H9 (cell line): ENCODE data around the gene PLCB1. TPM values are rescaled to one million over a fixed set of nuclear protein-coding genes. Genes with fewer than 3 reads are reported as not detected.

Experiments
- DNase-seq: peaks from one replicate; pipeline ENCODE4 v3.0.0-alpha.2; 2017
- H2AFZ ChIP-seq: one replicate; pipeline ENCODE4 v1.6.1; 2013; ENCODE audit warnings: mild to moderate bottlenecking, low read length, control low read depth, moderate library complexity
- H2AK5ac ChIP-seq: 2 replicates; pipeline ENCODE4 v1.6.1; 2013; ENCODE audit warnings: low read length, control low read depth, mixed read lengths; ENCODE audit not compliant: insufficient read length
- H2BK120ac ChIP-seq: one replicate; pipeline ENCODE4 v1.6.1; 2013; ENCODE audit warnings: low read depth, mild to moderate bottlenecking, low read length, control low read depth, inconsistent platforms; ENCODE audit not compliant: poor library complexity, severe bottlenecking
- H2BK12ac ChIP-seq: 2 replicates; pipeline ENCODE4 v1.6.1; 2013; ENCODE audit warnings: low read length, control low read depth, mixed read lengths, low read depth; ENCODE audit not compliant: insufficient read length
- H2BK15ac ChIP-seq: 2 replicates; pipeline ENCODE4 v1.6.1; 2013; ENCODE audit warnings: low read depth, low read length, control low read depth
- H2BK20ac ChIP-seq: one replicate; pipeline ENCODE4 v1.6.1; 2013; ENCODE audit warnings: low read depth, mild to moderate bottlenecking, low read length, control low read depth, inconsistent platforms; ENCODE audit not compliant: poor library complexity, severe bottlenecking
- H2BK5ac ChIP-seq: 2 replicates; pipeline ENCODE4 v1.6.1; 2013; ENCODE audit warnings: low read length, control low read depth, mixed read lengths; ENCODE audit not compliant: insufficient read length
- H3K14ac ChIP-seq: 2 replicates; pipeline ENCODE4 v1.6.1; 2013; ENCODE audit warnings: low read length, control low read depth; ENCODE audit not compliant: insufficient read depth
- H3K18ac ChIP-seq: 2 replicates; pipeline ENCODE4 v1.6.1; 2013; ENCODE audit warnings: low read depth, mild to moderate bottlenecking, mixed read lengths, low read length, control low read depth; ENCODE audit not compliant: insufficient read length
- H3K23ac ChIP-seq: 2 replicates; pipeline ENCODE4 v1.6.1; 2013; ENCODE audit warnings: low read length, control low read depth, mixed read lengths, low read depth; ENCODE audit not compliant: insufficient read length
- H3K23me2 ChIP-seq: 2 replicates; pipeline ENCODE4 v1.6.1; 2013; ENCODE audit warnings: low read depth, mild to moderate bottlenecking, mixed read lengths, low read length, control low read depth; ENCODE audit not compliant: insufficient read length, poor library complexity, severe bottlenecking
- H3K27ac ChIP-seq: 2 replicates; pipeline ENCODE4 v1.5.1; 2013; ENCODE audit warnings: low read length, control low read depth, mixed read lengths, low read depth; ENCODE audit not compliant: insufficient read length
- H3K27me3 ChIP-seq: 2 replicates; pipeline ENCODE4 v1.6.1; 2013; ENCODE audit warnings: low read length, control low read depth, inconsistent platforms; ENCODE audit not compliant: insufficient read depth
- H3K4ac ChIP-seq: 2 replicates; pipeline ENCODE4 v1.6.1; 2013; ENCODE audit warnings: low read depth, mild to moderate bottlenecking, control low read depth, inconsistent platforms, low read length, moderate library complexity
- H3K4me1 ChIP-seq: 2 replicates; pipeline ENCODE4 v1.6.1; 2013; ENCODE audit warnings: low read length, control low read depth, inconsistent platforms; ENCODE audit not compliant: insufficient read depth
- H3K4me2 ChIP-seq: 2 replicates; pipeline ENCODE4 v1.6.1; 2013; ENCODE audit warnings: low read length, control low read depth, mixed read lengths; ENCODE audit not compliant: insufficient read length, insufficient read depth
- H3K56ac ChIP-seq: 2 replicates; pipeline ENCODE4 v1.6.1; 2013; ENCODE audit warnings: low read depth, mild to moderate bottlenecking, mixed read lengths, low read length, control low read depth; ENCODE audit not compliant: insufficient read length
- H3K79me1 ChIP-seq: 2 replicates; pipeline ENCODE4 v1.6.1; 2013; ENCODE audit warnings: low read depth, mild to moderate bottlenecking, moderate library complexity, low read length, control low read depth, inconsistent platforms; ENCODE audit not compliant: insufficient read depth, poor library complexity, severe bottlenecking
- H3K79me2 ChIP-seq: 2 replicates; pipeline ENCODE4 v1.6.1; 2013; ENCODE audit warnings: low read length, control low read depth, inconsistent platforms; ENCODE audit not compliant: insufficient read depth
- H3K9ac ChIP-seq: 2 replicates; pipeline ENCODE4 v1.6.1; 2013; ENCODE audit warnings: low read length, control low read depth, mixed read lengths; ENCODE audit not compliant: insufficient read length; ENCODE audit errors: extremely low read depth
- H3K9me3 ChIP-seq: one replicate; pipeline ENCODE4 v1.6.1; 2013; ENCODE audit warnings: low read depth, low read length, inconsistent platforms; ENCODE audit not compliant: control insufficient read depth
- H3T11ph ChIP-seq: one replicate; pipeline ENCODE4 v1.6.1; 2013; ENCODE audit warnings: mild to moderate bottlenecking, low read length, control low read depth, inconsistent platforms
- H4K20me1 ChIP-seq: one replicate; pipeline ENCODE4 v1.6.1; 2013; ENCODE audit not compliant: control insufficient read depth, insufficient read length, insufficient read depth
- H4K5ac ChIP-seq: 2 replicates; pipeline ENCODE4 v1.6.1; 2013; ENCODE audit warnings: low read depth, mild to moderate bottlenecking, mixed read lengths, low read length, control low read depth; ENCODE audit not compliant: insufficient read length
- H4K8ac ChIP-seq: replicated peaks from 2 replicates; pipeline ENCODE4 v1.6.1; 2013; ENCODE audit warnings: low read length, control low read depth, mixed read lengths, low read depth; ENCODE audit not compliant: insufficient read length
- H4K91ac ChIP-seq: 2 replicates; pipeline ENCODE4 v1.6.1; 2013; ENCODE audit warnings: low read depth, mild to moderate bottlenecking, moderate library complexity, mixed read lengths, low read length, control low read depth; ENCODE audit not compliant: insufficient read length
- H3K27ac Mint-ChIP-seq, 3 experiments: 2 replicates in 2 of 3; 3 replicates in 1 of 3; pipeline ENCODE4 v1.8.0; 2020 to 2021; ENCODE audit warnings: mixed read lengths in 3 of 3, mild to moderate bottlenecking in 1 of 3, moderate library complexity in 1 of 3
- H3K27me3 Mint-ChIP-seq: 2 replicates; pipeline ENCODE4 v1.8.0; 2021; ENCODE audit warnings: low read depth, mild to moderate bottlenecking, moderate library complexity, mixed read lengths
- H3K36me3 Mint-ChIP-seq, 3 experiments: 2 replicates in 2 of 3; 3 replicates in 1 of 3; pipeline ENCODE4 v1.8.0; 2020 to 2021; ENCODE audit warnings: low read depth in 3 of 3, mixed read lengths in 3 of 3; ENCODE audit not compliant: insufficient read depth in 1 of 3
- H3K4me1 Mint-ChIP-seq, 2 experiments: 2 replicates each; pipeline ENCODE4 v1.8.0; 2020; ENCODE audit warnings: mixed read lengths in 2 of 2
- H3K4me3 Mint-ChIP-seq, 2 experiments: 2 replicates in 1 of 2; 3 replicates in 1 of 2; pipeline ENCODE4 v1.8.0; 2020 to 2021; ENCODE audit warnings: mild to moderate bottlenecking in 2 of 2, mixed read lengths in 2 of 2, moderate library complexity in 1 of 2
- H3K9me3 Mint-ChIP-seq, 2 experiments: 2 replicates in 1 of 2; 3 replicates in 1 of 2; pipeline ENCODE4 v1.8.0; 2020; ENCODE audit warnings: mild to moderate bottlenecking in 2 of 2, mixed read lengths in 2 of 2, moderate library complexity in 1 of 2
- WGBS: extraction: QIAGEN DNeasy Blood & Tissue Kit; methylation state at CpG from one replicate; pipeline ENCODE4 v1.1.7; 2013; ENCODE audit warnings: missing lambda C conversion rate, low lambda C conversion rate, mixed read lengths; ENCODE audit not compliant: insufficient read length; ENCODE audit errors: extremely low coverage; 5-methylcytosine and 5-hydroxymethylcytosine counted together
- total RNA-seq: library from RNA; stranded (reverse); gene quantifications from 2 replicates; pipeline ENCODE4 v1.2.1, GENCODE V29; 2021
- TF ChIP-seq, protein P1 (sequence below): fragments of 200-600 bp; sonication (generic); conservative IDR thresholded peaks from 3 replicates; pipeline ENCODE4 v1.8.0; 2021; ENCODE audit warnings: antibody characterized with exemption, mild to moderate bottlenecking

PLCB1 gene
- total RNA-seq, 1 experiment from 2014 or later, result 11.5 TPM

DNA sequence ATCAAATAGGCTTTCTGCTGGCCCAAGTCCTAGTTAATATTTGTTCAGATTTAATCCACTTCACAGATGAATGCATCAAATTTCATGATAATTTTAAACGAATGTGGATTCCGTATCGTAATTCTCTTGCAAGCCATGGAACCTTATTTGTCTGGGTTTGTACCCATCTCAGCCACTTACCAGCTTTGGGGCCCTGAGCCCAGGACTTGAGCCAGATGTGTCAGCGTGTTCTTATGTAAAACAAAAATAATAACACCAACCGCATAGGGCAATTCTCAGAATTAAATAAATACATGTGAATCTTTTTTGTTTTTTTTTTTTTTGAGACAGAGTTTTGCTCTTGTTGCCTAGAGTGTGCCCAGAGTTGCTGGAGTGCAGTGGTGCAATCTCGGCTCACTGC lies 654.3 kb downstream of the PLCB1 start:
- no peak overlapping the region for H3K27ac Mint-ChIP-seq
- H2AK5ac ChIP-seq, result no peak overlapping the region
- no peak overlapping the region for H3T11ph ChIP-seq
- H4K20me1 ChIP-seq, result no peaks in the 10 kb centered on the region
- no peak overlapping the region for H2BK5ac ChIP-seq
- H2BK12ac ChIP-seq, result no peak overlapping the region
- no peak overlapping the region for H2AFZ ChIP-seq
- no peaks in the 10 kb centered on the region for H3K9me3 ChIP-seq
- DNase-seq, result no peak
- no peaks in the 10 kb centered on the region for H3K79me2 ChIP-seq
- H3K79me1 ChIP-seq, result no peaks in the 10 kb centered on the region
- H3K23ac ChIP-seq, result no peak overlapping the region
- no peak overlapping the region for H3K9ac ChIP-seq
- no peak overlapping the region for H2BK15ac ChIP-seq
- no CpG with 5 or more reads among the region's 6 CpGs for WGBS
- H2BK20ac ChIP-seq, result no peak overlapping the region
- H3K27me3 Mint-ChIP-seq, result no peaks in the 10 kb centered on the region
- no peaks in the 10 kb centered on the region for H3K27me3 ChIP-seq
- no peaks in the 10 kb centered on the region for H3K23me2 ChIP-seq
- no peaks in the 10 kb centered on the region; the same call in 1 of the 2 replicates for H3K4me1 ChIP-seq
- no peak overlapping the region for H2BK120ac ChIP-seq
- no peak overlapping the region for H4K5ac ChIP-seq
- H3K4me2 ChIP-seq, result no peak overlapping the region
- no peak overlapping the region for H3K56ac ChIP-seq
- H4K91ac ChIP-seq, result no peak overlapping the region
- TF ChIP-seq, protein P1, sequence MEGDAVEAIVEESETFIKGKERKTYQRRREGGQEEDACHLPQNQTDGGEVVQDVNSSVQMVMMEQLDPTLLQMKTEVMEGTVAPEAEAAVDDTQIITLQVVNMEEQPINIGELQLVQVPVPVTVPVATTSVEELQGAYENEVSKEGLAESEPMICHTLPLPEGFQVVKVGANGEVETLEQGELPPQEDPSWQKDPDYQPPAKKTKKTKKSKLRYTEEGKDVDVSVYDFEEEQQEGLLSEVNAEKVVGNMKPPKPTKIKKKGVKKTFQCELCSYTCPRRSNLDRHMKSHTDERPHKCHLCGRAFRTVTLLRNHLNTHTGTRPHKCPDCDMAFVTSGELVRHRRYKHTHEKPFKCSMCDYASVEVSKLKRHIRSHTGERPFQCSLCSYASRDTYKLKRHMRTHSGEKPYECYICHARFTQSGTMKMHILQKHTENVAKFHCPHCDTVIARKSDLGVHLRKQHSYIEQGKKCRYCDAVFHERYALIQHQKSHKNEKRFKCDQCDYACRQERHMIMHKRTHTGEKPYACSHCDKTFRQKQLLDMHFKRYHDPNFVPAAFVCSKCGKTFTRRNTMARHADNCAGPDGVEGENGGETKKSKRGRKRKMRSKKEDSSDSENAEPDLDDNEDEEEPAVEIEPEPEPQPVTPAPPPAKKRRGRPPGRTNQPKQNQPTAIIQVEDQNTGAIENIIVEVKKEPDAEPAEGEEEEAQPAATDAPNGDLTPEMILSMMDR, result no peak
- peaks cover 0 to 3% (median 3%) of the 10 kb centered on the region in 3 experiments; a peak in 3 of 7 replicates for H3K36me3 Mint-ChIP-seq
- H3K18ac ChIP-seq, result no peak overlapping the region
- H3K4ac ChIP-seq, result no peak overlapping the region
- no peak overlapping the region for H3K27ac ChIP-seq
- H3K9me3 Mint-ChIP-seq, result peaks cover 0 to 3% of the 10 kb centered on the region in 2 experiments; a peak in 1 of 5 replicates
- no peak overlapping the region for H3K14ac ChIP-seq
- H3K4me3 Mint-ChIP-seq, result no peak overlapping the region
- peaks cover 27 to 32% of the 10 kb centered on the region in 2 experiments for H3K4me1 Mint-ChIP-seq
- H4K8ac ChIP-seq, result no peak overlapping the region
